ENCODE measurements around the gene C1QBP. TPM values are rescaled to one million over a fixed set of nuclear protein-coding genes. Genes with fewer than 3 reads are reported as not detected.

The C1QBP gene, protein sequence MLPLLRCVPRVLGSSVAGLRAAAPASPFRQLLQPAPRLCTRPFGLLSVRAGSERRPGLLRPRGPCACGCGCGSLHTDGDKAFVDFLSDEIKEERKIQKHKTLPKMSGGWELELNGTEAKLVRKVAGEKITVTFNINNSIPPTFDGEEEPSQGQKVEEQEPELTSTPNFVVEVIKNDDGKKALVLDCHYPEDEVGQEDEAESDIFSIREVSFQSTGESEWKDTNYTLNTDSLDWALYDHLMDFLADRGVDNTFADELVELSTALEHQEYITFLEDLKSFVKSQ
- total RNA-seq, result 100 to 1,000 TPM; 163 to 327 (median 228) TPM

- intact Hi-C loops (cut with DNase I), result no loop called here
- no peaks in the 10 kb centered on the region for H3K27me3 ChIP-seq
- H3K9me3 ChIP-seq, result no peaks in the 10 kb centered on the region
- 2% methylated on average over 9 to 12 of the region's 75 CpGs for WGBS, 2 donors
- H3K4me1 ChIP-seq, result peaks cover 9 to 45% (median 21%) of the 10 kb centered on the region in 3 donors
- peak in 2 of 4 donors; percentile 36 to 71 for TF ChIP-seq POLR2A (IDR thresholded peaks at IDR 0.05)
- TF ChIP-seq, protein P1, sequence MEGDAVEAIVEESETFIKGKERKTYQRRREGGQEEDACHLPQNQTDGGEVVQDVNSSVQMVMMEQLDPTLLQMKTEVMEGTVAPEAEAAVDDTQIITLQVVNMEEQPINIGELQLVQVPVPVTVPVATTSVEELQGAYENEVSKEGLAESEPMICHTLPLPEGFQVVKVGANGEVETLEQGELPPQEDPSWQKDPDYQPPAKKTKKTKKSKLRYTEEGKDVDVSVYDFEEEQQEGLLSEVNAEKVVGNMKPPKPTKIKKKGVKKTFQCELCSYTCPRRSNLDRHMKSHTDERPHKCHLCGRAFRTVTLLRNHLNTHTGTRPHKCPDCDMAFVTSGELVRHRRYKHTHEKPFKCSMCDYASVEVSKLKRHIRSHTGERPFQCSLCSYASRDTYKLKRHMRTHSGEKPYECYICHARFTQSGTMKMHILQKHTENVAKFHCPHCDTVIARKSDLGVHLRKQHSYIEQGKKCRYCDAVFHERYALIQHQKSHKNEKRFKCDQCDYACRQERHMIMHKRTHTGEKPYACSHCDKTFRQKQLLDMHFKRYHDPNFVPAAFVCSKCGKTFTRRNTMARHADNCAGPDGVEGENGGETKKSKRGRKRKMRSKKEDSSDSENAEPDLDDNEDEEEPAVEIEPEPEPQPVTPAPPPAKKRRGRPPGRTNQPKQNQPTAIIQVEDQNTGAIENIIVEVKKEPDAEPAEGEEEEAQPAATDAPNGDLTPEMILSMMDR (IDR thresholded peaks at IDR 0.05), result peak; percentile 96 to 100 (median 100)
- H3K4me3 ChIP-seq, result peak within 1 kb of the TSS; percentile 67 to 92 (median 74)
- H3K36me3 ChIP-seq, result peaks cover 6 to 59% (median 22%) of the 10 kb centered on the region in 3 donors
- DNase-seq, result peak; percentile 35
- H3K27ac ChIP-seq, result peak within 1 kb of the TSS; percentile 70 to 89 (median 79)
Measured at GRCh38 chr17:5438716-5439445, at the start of gene C1QBP. Gene C1QBP, minus strand, starts transcription at chr17:5439155. Its CDS starts 82 bp downstream, at chr17:5439073.

- Histone ChIP-seq H3K4me1 (peaks cover 16 to 44% (median 21%) of the 10 kb centered on the region in 3 donors), H3K36me3 (peaks cover 0 to 41% (median 8%) of the 10 kb centered on the region in 3 donors), H3K9me3 (no peaks in the 10 kb centered on the region), H3K4me3 (no peak overlapping the region), H3K27ac (no peak overlapping the region), H3K27me3 (no peaks in the 10 kb centered on the region)
- no peak for DNase-seq
- TF ChIP-seq POLR2A (IDR thresholded peaks at IDR 0.05), result no peak
- TF ChIP-seq, protein P1 (IDR thresholded peaks at IDR 0.05), result no peak
- intact Hi-C loops (cut with DNase I), result no loop called here
- WGBS, 2 donors, result 72 to 77% methylated on average over 8 of the region's 8 CpGs
Measured at GRCh38 chr17:5488752-5489151, 49.8 kb upstream of the C1QBP start.

- peak within 1 kb of the TSS; percentile 98 to 100 (median 100) for H3K27ac ChIP-seq
- peaks cover 0 to 64% (median 13%) of the 10 kb centered on the region in 3 donors for H3K36me3 ChIP-seq
- no peaks in the 10 kb centered on the region for H3K9me3 ChIP-seq
- peaks cover 16 to 49% (median 21%) of the 10 kb centered on the region in 3 donors for H3K4me1 ChIP-seq
- DNase-seq, result peak; percentile 98
- no peaks in the 10 kb centered on the region for H3K27me3 ChIP-seq
- TF ChIP-seq, protein P1 (IDR thresholded peaks at IDR 0.05), result peak in 1 of 6 experiments; percentile 32
- TF ChIP-seq POLR2A (IDR thresholded peaks at IDR 0.05), result peak in 3 of 4 donors; percentile 52 to 83 (median 65)
- WGBS, 2 donors, result 1 to 5% methylated on average over 5 to 7 of the region's 77 CpGs
- peak within 1 kb of the TSS; percentile 74 to 97 (median 92) for H3K4me3 ChIP-seq
- intact Hi-C loops (cut with DNase I), result no loop called here
Measured at GRCh38 chr17:5486206-5487124, 47.5 kb upstream of the C1QBP start, which contains the start of gene MIS12. Gene MIS12, plus strand, starts transcription at chr17:5486566. Its CDS starts 2,297 bp downstream, at chr17:5488863.

- intact Hi-C loops (cut with DNase I), result no loop called here
- 8 to 12% methylated on average over 10 to 16 of the region's 29 CpGs for WGBS, 2 donors
- peak; percentile 56 for DNase-seq
- Histone ChIP-seq H3K27ac (peak within 1 kb of the TSS; percentile 98 to 100 (median 100)), H3K27me3 (no peaks in the 10 kb centered on the region), H3K4me3 (peak within 1 kb of the TSS; percentile 74 to 97 (median 92)), H3K36me3 (peaks cover 0 to 68% (median 13%) of the 10 kb centered on the region in 3 donors), H3K4me1 (peaks cover 16 to 49% (median 21%) of the 10 kb centered on the region in 3 donors), H3K9me3 (no peaks in the 10 kb centered on the region)
- TF ChIP-seq POLR2A (IDR thresholded peaks at IDR 0.05), result peak in 1 of 4 donors; percentile 35
- TF ChIP-seq, protein P1 (IDR thresholded peaks at IDR 0.05), result peak in 1 of 6 experiments; percentile 19
Measured at GRCh38 chr17:5485270-5486205, 46.6 kb upstream of the C1QBP start, which contains the start of gene DERL2. Gene DERL2, minus strand, starts transcription at chr17:5486178. Its CDS starts 17 bp downstream, at chr17:5486161.

Data from esophagus squamous epithelium (tissue), 5 donors.